SK-N-SH (cell line): ENCODE measurements around the gene CXCR5.

ENCODE experiments used
- EP300 ChIP-seq, 2 experiments: IDR thresholded peaks; 2 replicates each; pipeline versions ENCODE4 v1.4.0 to v1.6.1; 2012; ENCODE audit warnings: borderline replicate concordance in 1 of 2, low read depth in 1 of 2, low read length in 1 of 2
- GABPA ChIP-seq: IDR thresholded peaks from 2 replicates; pipeline ENCODE4 v1.4.0; 2012; ENCODE audit warnings: low read depth, mild to moderate bottlenecking
- JUND ChIP-seq: IDR thresholded peaks from 2 replicates; pipeline ENCODE4 v1.4.0; 2012
- MXI1 ChIP-seq: IDR thresholded peaks from 2 replicates; pipeline ENCODE4 v1.6.1; 2012; ENCODE audit warnings: mild to moderate bottlenecking, low read depth, low read length, improper control_type of control experiment
- NRF1 ChIP-seq: IDR thresholded peaks from 2 replicates; pipeline ENCODE4 v1.6.1; 2012; ENCODE audit warnings: low read depth, mild to moderate bottlenecking, low read length
- POLR2AphosphoS5 ChIP-seq: IDR thresholded peaks from 2 replicates; pipeline ENCODE4 v1.6.1; 2012; ENCODE audit warnings: low read depth, low read length
- RAD21 ChIP-seq: IDR thresholded peaks from 2 replicates; pipeline ENCODE4 v1.6.1; 2012; ENCODE audit warnings: mild to moderate bottlenecking, low read length
- RCOR1 ChIP-seq: fragments of 150-350 bp; IDR thresholded peaks from 2 replicates; pipeline ENCODE4 v1.6.1; 2017; ENCODE audit warnings: antibody characterized with exemption, low read length
- SMC3 ChIP-seq: IDR thresholded peaks from 2 replicates; pipeline ENCODE4 v1.6.1; 2012; ENCODE audit warnings: low read depth, low read length, improper control_type of control experiment
- TEAD4 ChIP-seq: IDR thresholded peaks from 2 replicates; pipeline ENCODE4 v1.4.0; 2012; ENCODE audit warnings: mild to moderate bottlenecking, borderline replicate concordance; ENCODE audit not compliant: insufficient read depth
- TF ChIP-seq, protein P1 (sequence below): fragments of 200-600 bp; sonication (generic); IDR thresholded peaks from 2 replicates; pipeline ENCODE4 v1.6.1; 2017; ENCODE audit warnings: antibody characterized with exemption, mild to moderate bottlenecking, moderate library complexity
- TF ChIP-seq, protein P2 (sequence below): IDR thresholded peaks from 2 replicates; pipeline ENCODE4 v1.6.1; 2012; ENCODE audit warnings: mild to moderate bottlenecking, low read depth, low read length, moderate library complexity
- TF ChIP-seq, protein P3 (sequence below): IDR thresholded peaks from 2 replicates; pipeline ENCODE4 v1.4.0; 2012; ENCODE audit warnings: low read depth, borderline replicate concordance

DNA sequence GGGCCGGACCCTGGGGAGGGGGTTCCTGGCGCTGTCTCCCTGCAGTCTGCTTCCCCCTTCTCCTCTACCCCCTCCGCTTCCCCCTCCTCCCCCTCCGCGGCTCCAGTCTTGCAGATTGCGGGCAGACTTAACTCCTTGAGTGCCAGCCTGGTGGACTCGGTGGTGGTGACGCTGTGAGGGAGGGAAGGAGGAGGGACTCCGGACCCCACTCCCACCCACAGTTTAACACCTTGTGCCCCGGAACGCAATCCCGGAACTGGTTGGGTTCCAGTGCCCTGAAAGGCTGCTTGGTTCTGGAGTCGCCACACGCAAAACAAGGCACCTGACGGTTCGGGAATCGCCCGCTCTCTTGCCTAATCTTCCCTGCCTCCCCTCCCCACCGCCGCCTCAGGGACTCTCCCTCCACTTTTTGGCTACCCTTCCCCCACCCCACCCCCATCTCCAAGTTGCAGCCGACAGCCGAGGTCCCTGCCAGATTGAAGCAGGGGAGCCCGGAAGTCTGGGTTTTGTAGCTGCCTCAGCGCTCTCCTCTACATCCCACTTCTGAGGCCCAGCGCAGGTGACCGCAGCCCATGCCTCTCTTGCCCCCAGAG lies 45.9 kb downstream of the CXCR5 start:
- TF ChIP-seq GABPA (no peak), POLR2AphosphoS5 (no peak), TEAD4 (no peak), RAD21 (no peak), EP300 (IDR thresholded peaks at IDR 0.05; ENCODE audit: borderline replicate concordance in 1 of 2, low read depth in 1 of 2, low read length in 1 of 2) (no peak), JUND (no peak), RCOR1 (no peak; the same call in 1 of the 2 replicates), SMC3 (no peak), MXI1 (no peak; the same call in 1 of the 2 replicates), NRF1 (no peak)
- TF ChIP-seq, protein P1, sequence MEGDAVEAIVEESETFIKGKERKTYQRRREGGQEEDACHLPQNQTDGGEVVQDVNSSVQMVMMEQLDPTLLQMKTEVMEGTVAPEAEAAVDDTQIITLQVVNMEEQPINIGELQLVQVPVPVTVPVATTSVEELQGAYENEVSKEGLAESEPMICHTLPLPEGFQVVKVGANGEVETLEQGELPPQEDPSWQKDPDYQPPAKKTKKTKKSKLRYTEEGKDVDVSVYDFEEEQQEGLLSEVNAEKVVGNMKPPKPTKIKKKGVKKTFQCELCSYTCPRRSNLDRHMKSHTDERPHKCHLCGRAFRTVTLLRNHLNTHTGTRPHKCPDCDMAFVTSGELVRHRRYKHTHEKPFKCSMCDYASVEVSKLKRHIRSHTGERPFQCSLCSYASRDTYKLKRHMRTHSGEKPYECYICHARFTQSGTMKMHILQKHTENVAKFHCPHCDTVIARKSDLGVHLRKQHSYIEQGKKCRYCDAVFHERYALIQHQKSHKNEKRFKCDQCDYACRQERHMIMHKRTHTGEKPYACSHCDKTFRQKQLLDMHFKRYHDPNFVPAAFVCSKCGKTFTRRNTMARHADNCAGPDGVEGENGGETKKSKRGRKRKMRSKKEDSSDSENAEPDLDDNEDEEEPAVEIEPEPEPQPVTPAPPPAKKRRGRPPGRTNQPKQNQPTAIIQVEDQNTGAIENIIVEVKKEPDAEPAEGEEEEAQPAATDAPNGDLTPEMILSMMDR: no peak
- TF ChIP-seq, protein P2, sequence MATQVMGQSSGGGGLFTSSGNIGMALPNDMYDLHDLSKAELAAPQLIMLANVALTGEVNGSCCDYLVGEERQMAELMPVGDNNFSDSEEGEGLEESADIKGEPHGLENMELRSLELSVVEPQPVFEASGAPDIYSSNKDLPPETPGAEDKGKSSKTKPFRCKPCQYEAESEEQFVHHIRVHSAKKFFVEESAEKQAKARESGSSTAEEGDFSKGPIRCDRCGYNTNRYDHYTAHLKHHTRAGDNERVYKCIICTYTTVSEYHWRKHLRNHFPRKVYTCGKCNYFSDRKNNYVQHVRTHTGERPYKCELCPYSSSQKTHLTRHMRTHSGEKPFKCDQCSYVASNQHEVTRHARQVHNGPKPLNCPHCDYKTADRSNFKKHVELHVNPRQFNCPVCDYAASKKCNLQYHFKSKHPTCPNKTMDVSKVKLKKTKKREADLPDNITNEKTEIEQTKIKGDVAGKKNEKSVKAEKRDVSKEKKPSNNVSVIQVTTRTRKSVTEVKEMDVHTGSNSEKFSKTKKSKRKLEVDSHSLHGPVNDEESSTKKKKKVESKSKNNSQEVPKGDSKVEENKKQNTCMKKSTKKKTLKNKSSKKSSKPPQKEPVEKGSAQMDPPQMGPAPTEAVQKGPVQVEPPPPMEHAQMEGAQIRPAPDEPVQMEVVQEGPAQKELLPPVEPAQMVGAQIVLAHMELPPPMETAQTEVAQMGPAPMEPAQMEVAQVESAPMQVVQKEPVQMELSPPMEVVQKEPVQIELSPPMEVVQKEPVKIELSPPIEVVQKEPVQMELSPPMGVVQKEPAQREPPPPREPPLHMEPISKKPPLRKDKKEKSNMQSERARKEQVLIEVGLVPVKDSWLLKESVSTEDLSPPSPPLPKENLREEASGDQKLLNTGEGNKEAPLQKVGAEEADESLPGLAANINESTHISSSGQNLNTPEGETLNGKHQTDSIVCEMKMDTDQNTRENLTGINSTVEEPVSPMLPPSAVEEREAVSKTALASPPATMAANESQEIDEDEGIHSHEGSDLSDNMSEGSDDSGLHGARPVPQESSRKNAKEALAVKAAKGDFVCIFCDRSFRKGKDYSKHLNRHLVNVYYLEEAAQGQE: no peak
- TF ChIP-seq, protein P3, sequence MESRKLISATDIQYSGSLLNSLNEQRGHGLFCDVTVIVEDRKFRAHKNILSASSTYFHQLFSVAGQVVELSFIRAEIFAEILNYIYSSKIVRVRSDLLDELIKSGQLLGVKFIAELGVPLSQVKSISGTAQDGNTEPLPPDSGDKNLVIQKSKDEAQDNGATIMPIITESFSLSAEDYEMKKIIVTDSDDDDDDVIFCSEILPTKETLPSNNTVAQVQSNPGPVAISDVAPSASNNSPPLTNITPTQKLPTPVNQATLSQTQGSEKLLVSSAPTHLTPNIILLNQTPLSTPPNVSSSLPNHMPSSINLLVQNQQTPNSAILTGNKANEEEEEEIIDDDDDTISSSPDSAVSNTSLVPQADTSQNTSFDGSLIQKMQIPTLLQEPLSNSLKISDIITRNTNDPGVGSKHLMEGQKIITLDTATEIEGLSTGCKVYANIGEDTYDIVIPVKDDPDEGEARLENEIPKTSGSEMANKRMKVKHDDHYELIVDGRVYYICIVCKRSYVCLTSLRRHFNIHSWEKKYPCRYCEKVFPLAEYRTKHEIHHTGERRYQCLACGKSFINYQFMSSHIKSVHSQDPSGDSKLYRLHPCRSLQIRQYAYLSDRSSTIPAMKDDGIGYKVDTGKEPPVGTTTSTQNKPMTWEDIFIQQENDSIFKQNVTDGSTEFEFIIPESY: no peak
